ENCODE data around the gene UCK1. TPM values are rescaled to one million over a fixed set of nuclear protein-coding genes. Genes with fewer than 3 reads are reported as not detected.

UCK1 gene
- total RNA-seq, 2 donors from 2014 or later = 47.6 to 48.2 TPM

DNA sequence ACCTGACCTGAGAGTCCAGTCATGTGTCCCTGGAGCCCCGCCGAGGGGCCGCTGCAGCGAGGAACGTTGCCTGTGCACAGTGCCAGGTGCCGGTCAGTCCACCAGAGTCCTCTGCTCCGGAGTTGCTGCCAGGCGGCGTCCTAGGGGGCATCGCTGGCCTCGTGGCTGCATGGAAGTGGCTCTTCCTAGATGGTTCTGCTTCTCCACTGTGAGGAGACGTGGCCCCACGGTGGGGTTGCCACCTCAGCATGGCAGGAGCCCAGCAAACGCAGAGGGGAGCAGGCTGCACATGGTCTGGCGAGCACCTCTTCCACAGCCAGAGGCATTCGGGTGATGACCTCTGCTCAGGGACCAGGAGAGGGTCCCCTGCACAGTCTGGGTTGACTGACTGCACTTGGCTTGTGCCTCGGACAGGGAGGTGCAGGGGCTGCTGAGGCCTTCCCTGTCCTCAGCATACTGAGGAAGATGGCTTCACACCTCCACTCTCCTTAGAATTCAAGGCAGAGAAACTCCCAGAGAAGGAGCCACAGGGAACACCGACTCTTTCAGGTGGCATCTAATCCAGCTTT, 54.2 kb downstream of the UCK1 start:
- Histone ChIP-seq H3K27me3 (replicated peaks; ENCODE audit: insufficient read depth) (no peaks in the 10 kb centered on the region), H3K27ac (no peak overlapping the region), H3K36me3 (peaks cover 16 to 62% of the 10 kb centered on the region in 2 donors), H3K4me3 (no peak overlapping the region), H3K4me1 (replicated peaks) (peaks cover 3% of the 10 kb centered on the region), H3K9me3 (no peaks in the 10 kb centered on the region)
- 72% methylated on average over 16 of the region's 18 CpGs for WGBS
- intact Hi-C loops (cut with DNase I) = loop anchor here (5.0 to 10.0 kb wide), 2 partner anchors 80 to 122 kb away; no protein-coding TSS in a partner anchor
- DNase-seq (ENCODE audit: low spot score) = no peak
- no peak for TF ChIP-seq POLR2AphosphoS5 (IDR thresholded peaks at IDR 0.05)
- TF ChIP-seq, protein P1, sequence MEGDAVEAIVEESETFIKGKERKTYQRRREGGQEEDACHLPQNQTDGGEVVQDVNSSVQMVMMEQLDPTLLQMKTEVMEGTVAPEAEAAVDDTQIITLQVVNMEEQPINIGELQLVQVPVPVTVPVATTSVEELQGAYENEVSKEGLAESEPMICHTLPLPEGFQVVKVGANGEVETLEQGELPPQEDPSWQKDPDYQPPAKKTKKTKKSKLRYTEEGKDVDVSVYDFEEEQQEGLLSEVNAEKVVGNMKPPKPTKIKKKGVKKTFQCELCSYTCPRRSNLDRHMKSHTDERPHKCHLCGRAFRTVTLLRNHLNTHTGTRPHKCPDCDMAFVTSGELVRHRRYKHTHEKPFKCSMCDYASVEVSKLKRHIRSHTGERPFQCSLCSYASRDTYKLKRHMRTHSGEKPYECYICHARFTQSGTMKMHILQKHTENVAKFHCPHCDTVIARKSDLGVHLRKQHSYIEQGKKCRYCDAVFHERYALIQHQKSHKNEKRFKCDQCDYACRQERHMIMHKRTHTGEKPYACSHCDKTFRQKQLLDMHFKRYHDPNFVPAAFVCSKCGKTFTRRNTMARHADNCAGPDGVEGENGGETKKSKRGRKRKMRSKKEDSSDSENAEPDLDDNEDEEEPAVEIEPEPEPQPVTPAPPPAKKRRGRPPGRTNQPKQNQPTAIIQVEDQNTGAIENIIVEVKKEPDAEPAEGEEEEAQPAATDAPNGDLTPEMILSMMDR (IDR thresholded peaks at IDR 0.05) = no peak
- TF ChIP-seq POLR2A (IDR thresholded peaks at IDR 0.05) = no peak

DNA sequence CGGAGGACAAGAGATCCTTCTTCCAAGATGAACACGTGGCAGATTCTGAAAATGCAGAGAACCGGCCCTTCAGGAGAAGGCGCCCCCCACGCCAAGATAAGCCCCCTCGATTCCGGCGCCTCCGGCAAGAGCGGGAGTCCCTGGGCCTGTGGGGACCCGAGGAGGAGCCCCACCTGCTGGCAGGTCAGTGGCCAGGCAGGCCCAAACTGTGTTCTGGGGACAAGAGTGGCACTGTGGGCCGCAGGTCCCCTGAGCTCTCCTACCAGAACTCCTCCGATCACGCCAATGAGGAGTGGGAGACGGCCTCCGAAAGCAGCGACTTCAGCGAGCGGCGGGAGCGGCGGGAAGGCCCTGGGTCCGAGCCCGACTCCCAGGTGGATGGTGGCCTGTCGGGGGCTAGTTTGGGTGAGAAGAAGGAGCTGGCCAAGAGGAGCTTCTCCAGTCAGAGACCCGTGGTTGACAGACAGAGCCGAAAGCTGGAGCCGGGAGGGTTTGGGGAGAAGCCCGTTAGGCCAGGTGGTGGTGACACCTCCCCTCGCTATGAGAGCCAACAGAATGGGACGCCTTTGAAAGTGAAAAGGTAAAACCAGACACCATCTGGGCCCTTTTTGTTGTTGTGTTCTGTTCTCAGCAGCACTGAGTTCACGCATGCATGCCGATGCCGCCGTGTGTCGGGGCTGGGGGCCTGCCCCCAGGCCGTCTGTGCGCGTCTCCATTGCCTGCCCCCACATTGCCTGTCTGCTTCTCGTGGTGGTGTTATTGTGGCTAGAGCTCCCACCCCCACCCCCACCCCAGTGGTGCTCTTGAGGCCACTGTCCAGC, 54.9 kb downstream of the UCK1 start:
- peaks cover 16 to 66% of the 10 kb centered on the region in 2 donors for H3K36me3 ChIP-seq
- WGBS = 85% methylated on average over 39 of the region's 40 CpGs
- intact Hi-C loops (cut with DNase I) = loop anchor here (5.0 to 10.0 kb wide), 2 partner anchors 79 to 121 kb away; no protein-coding TSS in a partner anchor
- H3K9me3 ChIP-seq = no peaks in the 10 kb centered on the region
- TF ChIP-seq POLR2AphosphoS5 (IDR thresholded peaks at IDR 0.05) (no peak), POLR2A (IDR thresholded peaks at IDR 0.05) (no peak)
- TF ChIP-seq, protein P1 (IDR thresholded peaks at IDR 0.05) = peak in 2 of 4 experiments; percentile 37 to 45
- DNase-seq (ENCODE audit: low spot score) = no peak
- no peak overlapping the region for H3K27ac ChIP-seq
- no peaks in the 10 kb centered on the region for H3K4me1 ChIP-seq (replicated peaks)
- no peaks in the 10 kb centered on the region for H3K27me3 ChIP-seq (replicated peaks; ENCODE audit: insufficient read depth)
- no peak overlapping the region for H3K4me3 ChIP-seq

GRCh38 chr9:131475111-131475955, 55.7 kb downstream of the UCK1 start:
- intact Hi-C loops (cut with DNase I) = loop anchor here (5.0 to 10.0 kb wide), 2 partner anchors 78 to 121 kb away; no protein-coding TSS in a partner anchor
- no peak for DNase-seq (ENCODE audit: low spot score)
- 93% methylated on average over 46 of the region's 46 CpGs for whole genome bisulfite sequencing
- Histone ChIP-seq H3K4me3 (no peak overlapping the region), H3K4me1 (replicated peaks) (no peaks in the 10 kb centered on the region), H3K36me3 (peaks cover 16 to 72% of the 10 kb centered on the region in 2 donors), H3K9me3 (no peaks in the 10 kb centered on the region), H3K27ac (no peak overlapping the region), H3K27me3 (replicated peaks; ENCODE audit: insufficient read depth) (no peaks in the 10 kb centered on the region)
- TF ChIP-seq POLR2AphosphoS5 (IDR thresholded peaks at IDR 0.05) (no peak), POLR2A (IDR thresholded peaks at IDR 0.05) (no peak)
- TF ChIP-seq, protein P1 (IDR thresholded peaks at IDR 0.05) = no peak

- H3K36me3 ChIP-seq = peaks cover 16 to 74% of the 10 kb centered on the region in 2 donors
- DNase-seq (ENCODE audit: low spot score) = no peak
- WGBS = 90% methylated on average over 16 of the region's 16 CpGs
- no peak overlapping the region for H3K27ac ChIP-seq
- H3K4me3 ChIP-seq = no peak overlapping the region
- no peaks in the 10 kb centered on the region for H3K27me3 ChIP-seq (replicated peaks; ENCODE audit: insufficient read depth)
- TF ChIP-seq POLR2AphosphoS5 (IDR thresholded peaks at IDR 0.05) (no peak), POLR2A (IDR thresholded peaks at IDR 0.05) (no peak)
- TF ChIP-seq, protein P1 (IDR thresholded peaks at IDR 0.05) = no peak
- intact Hi-C loops (cut with DNase I) = loop anchor here (5.0 to 10.0 kb wide), 2 partner anchors 77 to 120 kb away; no protein-coding TSS in a partner anchor
- H3K4me1 ChIP-seq (replicated peaks) = no peaks in the 10 kb centered on the region
- no peaks in the 10 kb centered on the region for H3K9me3 ChIP-seq
Measured at GRCh38 chr9:131474711-131475110, 56.4 kb downstream of the UCK1 start.
